Measurements from ENCODE around the gene CAND2.
"Not testable (repeated sequence)": the region's sequence is repeated elsewhere in the genome, so short reads cannot be mapped to it uniquely, and the experiment has no call there.

The CAND2 gene

GRCh38 chr3:12782172-12782815 is 14.2 kb upstream of the CAND2 start:
- H3K9me3 Mint-ChIP-seq: no peaks in the 10 kb centered on the region
- H3K4me3 Mint-ChIP-seq: no peak overlapping the region
- H3K27me3 Mint-ChIP-seq: peaks cover 19% of the 10 kb centered on the region
- H3K4me1 Mint-ChIP-seq: no peaks in the 10 kb centered on the region
- DNase-seq (no peak), ATAC-seq (no peak)
- H3K36me3 Mint-ChIP-seq (ENCODE audit: low read depth): no peaks in the 10 kb centered on the region
- H3K27ac Mint-ChIP-seq: no peak overlapping the region

GRCh38 chr3:12785096-12785495 is 11.4 kb upstream of the CAND2 start:
- Mint-ChIP-seq H3K36me3 (ENCODE audit: low read depth) (no peaks in the 10 kb centered on the region), H3K4me1 (no peaks in the 10 kb centered on the region)
- no peak for DNase-seq

GRCh38 chr3:12787346-12787745 is 9.1 kb upstream of the CAND2 start:
- H3K36me3 Mint-ChIP-seq (ENCODE audit: low read depth); H3K27ac Mint-ChIP-seq; H3K4me3 Mint-ChIP-seq; H3K4me1 Mint-ChIP-seq; H3K9me3 Mint-ChIP-seq; ATAC-seq: not testable (repeated sequence)
- DNase-seq: peak; percentile 66
- peaks cover 18% of the 10 kb centered on the region for H3K27me3 Mint-ChIP-seq

More at GRCh38 chr3:12785096-12785495, 11.4 kb upstream of the CAND2 start:
- Mint-ChIP-seq H3K4me3 (no peak overlapping the region), H3K9me3 (no peaks in the 10 kb centered on the region), H3K27ac (no peak overlapping the region), H3K27me3 (peaks cover 19% of the 10 kb centered on the region)
- ATAC-seq: no peak

GRCh38 chr3:12787967-12788690 is 8.4 kb upstream of the CAND2 start:
- H3K27me3 Mint-ChIP-seq: peaks cover 15% of the 10 kb centered on the region
- H3K36me3 Mint-ChIP-seq (ENCODE audit: low read depth); H3K4me1 Mint-ChIP-seq; ATAC-seq; H3K4me3 Mint-ChIP-seq; H3K27ac Mint-ChIP-seq; H3K9me3 Mint-ChIP-seq; DNase-seq: not testable (repeated sequence)

- ATAC-seq: no peak
- Mint-ChIP-seq H3K27ac (no peak overlapping the region), H3K36me3 (ENCODE audit: low read depth) (no peaks in the 10 kb centered on the region), H3K9me3 (no peaks in the 10 kb centered on the region), H3K4me1 (peaks cover 7% of the 10 kb centered on the region), H3K4me3 (no peak overlapping the region), H3K27me3 (peaks cover 5% of the 10 kb centered on the region)
- no peak for DNase-seq
Measured at GRCh38 chr3:12791430-12791829, 5.0 kb upstream of the CAND2 start.

- ATAC-seq: no peak
- H3K4me1 Mint-ChIP-seq: peaks cover 7% of the 10 kb centered on the region
Measured at GRCh38 chr3:12793701-12794100, 2.8 kb upstream of the CAND2 start.

GRCh38 chr3:12797124-12797891 is 828 bp downstream of the CAND2 start:
- H3K27ac Mint-ChIP-seq: no peak overlapping the region
- peaks cover 7% of the 10 kb centered on the region for H3K4me1 Mint-ChIP-seq
- peaks cover 3% of the 10 kb centered on the region for H3K27me3 Mint-ChIP-seq
- ATAC-seq (no peak), DNase-seq (no peak)
- H3K9me3 Mint-ChIP-seq: no peaks in the 10 kb centered on the region
- H3K4me3 Mint-ChIP-seq: no peak overlapping the region
- no peaks in the 10 kb centered on the region for H3K36me3 Mint-ChIP-seq (ENCODE audit: low read depth)

More at GRCh38 chr3:12793701-12794100, 2.8 kb upstream of the CAND2 start:
- Mint-ChIP-seq H3K27ac (no peak overlapping the region), H3K36me3 (ENCODE audit: low read depth) (no peaks in the 10 kb centered on the region), H3K9me3 (no peaks in the 10 kb centered on the region), H3K27me3 (peaks cover 5% of the 10 kb centered on the region), H3K4me3 (no peak overlapping the region)
- DNase-seq: no peak

GRCh38 chr3:12797892-12798558 is 1.5 kb downstream of the CAND2 start:
- Mint-ChIP-seq H3K36me3 (ENCODE audit: low read depth) (no peaks in the 10 kb centered on the region), H3K27me3 (peaks cover 3% of the 10 kb centered on the region), H3K4me1 (peaks cover 7% of the 10 kb centered on the region), H3K27ac (no peak overlapping the region), H3K4me3 (no peak overlapping the region), H3K9me3 (no peaks in the 10 kb centered on the region)
- ATAC-seq: no peak
- no peak for DNase-seq

GRCh38 chr3:12798559-12799179 is 2.2 kb downstream of the CAND2 start:
- no peak overlapping the region for H3K27ac Mint-ChIP-seq
- H3K27me3 Mint-ChIP-seq: peaks cover 3% of the 10 kb centered on the region
- no peaks in the 10 kb centered on the region for H3K36me3 Mint-ChIP-seq (ENCODE audit: low read depth)
- H3K4me3 Mint-ChIP-seq: no peak overlapping the region
- H3K9me3 Mint-ChIP-seq: no peaks in the 10 kb centered on the region
- ATAC-seq: no peak
- peaks cover 7% of the 10 kb centered on the region for H3K4me1 Mint-ChIP-seq
- DNase-seq: no peak

- DNase-seq (no peak), ATAC-seq (no peak)
- Mint-ChIP-seq H3K27me3 (peaks cover 3% of the 10 kb centered on the region), H3K36me3 (ENCODE audit: low read depth) (no peaks in the 10 kb centered on the region), H3K4me3 (no peak overlapping the region), H3K4me1 (peaks cover 7% of the 10 kb centered on the region), H3K27ac (no peak overlapping the region), H3K9me3 (no peaks in the 10 kb centered on the region)
Measured at GRCh38 chr3:12799525-12800440, 3.3 kb downstream of the CAND2 start.

GRCh38 chr3:12803371-12803770 is 6.9 kb downstream of the CAND2 start:
- ATAC-seq: no peak
- no peaks in the 10 kb centered on the region for H3K27me3 Mint-ChIP-seq
- no peaks in the 10 kb centered on the region for H3K36me3 Mint-ChIP-seq (ENCODE audit: low read depth)
- H3K27ac Mint-ChIP-seq: no peak overlapping the region
- H3K9me3 Mint-ChIP-seq: no peaks in the 10 kb centered on the region
- H3K4me3 Mint-ChIP-seq: no peak overlapping the region
- DNase-seq: no peak
- H3K4me1 Mint-ChIP-seq: no peaks in the 10 kb centered on the region

GRCh38 chr3:12807066-12807465 is 10.6 kb downstream of the CAND2 start:
- Mint-ChIP-seq H3K27ac (no peak overlapping the region), H3K36me3 (ENCODE audit: low read depth) (no peaks in the 10 kb centered on the region), H3K4me1 (peaks cover 9% of the 10 kb centered on the region), H3K4me3 (no peak overlapping the region), H3K27me3 (no peaks in the 10 kb centered on the region), H3K9me3 (no peaks in the 10 kb centered on the region)
- DNase-seq (no peak), ATAC-seq (no peak)

- Mint-ChIP-seq H3K27ac (no peak overlapping the region), H3K36me3 (ENCODE audit: low read depth) (no peaks in the 10 kb centered on the region), H3K4me3 (no peak overlapping the region), H3K9me3 (no peaks in the 10 kb centered on the region), H3K4me1 (peaks cover 9% of the 10 kb centered on the region), H3K27me3 (no peaks in the 10 kb centered on the region)
- DNase-seq (no peak), ATAC-seq (no peak)
Measured at GRCh38 chr3:12807601-12808359, 11.3 kb downstream of the CAND2 start.

Data from activated naive CD8-positive, alpha-beta T cell treated with anti-CD3 and anti-CD28 coated beads, Interleukin-2, amount 50 U/mL, for 24 hours (primary cell).